ENCODE data around the gene ANKRD11. TPM values are rescaled to one million over a fixed set of nuclear protein-coding genes. Genes with fewer than 3 reads are reported as not detected.

ANKRD11 gene
- total RNA-seq, 1 experiment from 2014 or later: 28.5 TPM

DNA sequence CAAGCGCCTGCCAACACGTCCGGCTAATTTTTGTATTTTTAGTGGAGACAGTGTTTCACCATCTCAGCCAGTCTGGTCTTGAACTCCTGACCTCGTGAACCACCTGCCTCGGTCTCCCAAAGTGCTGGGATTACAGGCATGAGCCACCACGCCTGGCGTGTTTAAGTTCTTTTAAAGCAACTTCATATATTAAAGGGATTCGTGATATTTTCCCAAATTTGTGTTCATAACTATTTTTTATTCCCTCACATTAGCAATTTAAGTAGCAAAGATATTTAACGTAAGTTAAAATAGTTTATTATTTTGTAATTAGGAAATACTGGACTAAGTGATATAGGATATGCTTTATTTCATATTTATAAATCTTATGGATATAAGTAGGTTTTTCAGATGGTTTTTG lies 22.1 kb upstream of the ANKRD11 start:
- Histone ChIP-seq H3K4me1 (ENCODE audit: low read length) (peaks cover 16% of the 10 kb centered on the region), H3K36me3 (ENCODE audit: insufficient read depth, low read length) (peaks cover 25% of the 10 kb centered on the region), H2AFZ (ENCODE audit: low read length) (no peak overlapping the region)

GRCh38 chr16:89511374-89511773 lies 21.0 kb upstream of the ANKRD11 start:
- Histone ChIP-seq H3K4me2 (ENCODE audit: low read depth, low read length, poor library complexity, severe bottlenecking) (no peak overlapping the region), H2AFZ (ENCODE audit: low read length) (no peak overlapping the region), H3K36me3 (ENCODE audit: insufficient read depth, low read length) (peaks cover 25% of the 10 kb centered on the region), H3K9me3 (ENCODE audit: low read length) (no peaks in the 10 kb centered on the region), H3K9me2 (replicated peaks; ENCODE audit: insufficient read depth, low read length) (no peaks in the 10 kb centered on the region), H3K79me2 (ENCODE audit: low read length) (peaks cover 25% of the 10 kb centered on the region), H3K27ac (ENCODE audit: low read length) (no peak overlapping the region), H3K4me3 (ENCODE audit: low read length) (no peak overlapping the region), H3K9ac (ENCODE audit: low read length) (no peak overlapping the region), H3K27me3 (ENCODE audit: low read length) (no peaks in the 10 kb centered on the region), H3K4me1 (ENCODE audit: low read length) (peaks cover 24% of the 10 kb centered on the region), H4K20me1 (ENCODE audit: insufficient read depth, low read depth, low read length) (0 out of 2 replicates have a peak, but pooled peaks cover 3% of the 10 kb centered on the region)
- no peak for DNase-seq

More for the DNA sequence above, 22.1 kb upstream of the ANKRD11 start:
- Histone ChIP-seq H3K9ac (ENCODE audit: low read length) (no peak overlapping the region), H3K79me2 (ENCODE audit: low read length) (peaks cover 25% of the 10 kb centered on the region), H4K20me1 (ENCODE audit: insufficient read depth, low read depth, low read length) (0 out of 2 replicates have a peak, but pooled peaks cover 3% of the 10 kb centered on the region), H3K27me3 (ENCODE audit: low read length) (no peaks in the 10 kb centered on the region), H3K4me3 (ENCODE audit: low read length) (no peak overlapping the region), H3K4me2 (ENCODE audit: low read depth, low read length, poor library complexity, severe bottlenecking) (no peak overlapping the region), H3K9me3 (ENCODE audit: low read length) (no peaks in the 10 kb centered on the region), H3K27ac (ENCODE audit: low read length) (no peak overlapping the region), H3K9me2 (replicated peaks; ENCODE audit: insufficient read depth, low read length) (no peaks in the 10 kb centered on the region)
- no peak for DNase-seq

GRCh38 chr16:89510526-89510925 lies 20.2 kb upstream of the ANKRD11 start:
- H3K4me1 ChIP-seq (ENCODE audit: low read length): peaks cover 33% of the 10 kb centered on the region
- H2AFZ ChIP-seq (ENCODE audit: low read length): no peak overlapping the region
- no peaks in the 10 kb centered on the region for H3K27me3 ChIP-seq (ENCODE audit: low read length)
- no peak for DNase-seq
- H3K9me2 ChIP-seq (replicated peaks; ENCODE audit: insufficient read depth, low read length): no peaks in the 10 kb centered on the region
- no peaks in the 10 kb centered on the region for H3K9me3 ChIP-seq (ENCODE audit: low read length)
- H3K4me2 ChIP-seq (ENCODE audit: low read depth, low read length, poor library complexity, severe bottlenecking): no peak overlapping the region
- no peak overlapping the region for H3K27ac ChIP-seq (ENCODE audit: low read length)
- H3K9ac ChIP-seq (ENCODE audit: low read length): no peak overlapping the region
- H3K79me2 ChIP-seq (ENCODE audit: low read length): peaks cover 25% of the 10 kb centered on the region
- H3K36me3 ChIP-seq (ENCODE audit: insufficient read depth, low read length): peaks cover 25% of the 10 kb centered on the region
- H4K20me1 ChIP-seq (ENCODE audit: insufficient read depth, low read depth, low read length): 0 out of 2 replicates have a peak, but pooled peaks cover 3% of the 10 kb centered on the region
- no peak overlapping the region for H3K4me3 ChIP-seq (ENCODE audit: low read length)

DNA sequence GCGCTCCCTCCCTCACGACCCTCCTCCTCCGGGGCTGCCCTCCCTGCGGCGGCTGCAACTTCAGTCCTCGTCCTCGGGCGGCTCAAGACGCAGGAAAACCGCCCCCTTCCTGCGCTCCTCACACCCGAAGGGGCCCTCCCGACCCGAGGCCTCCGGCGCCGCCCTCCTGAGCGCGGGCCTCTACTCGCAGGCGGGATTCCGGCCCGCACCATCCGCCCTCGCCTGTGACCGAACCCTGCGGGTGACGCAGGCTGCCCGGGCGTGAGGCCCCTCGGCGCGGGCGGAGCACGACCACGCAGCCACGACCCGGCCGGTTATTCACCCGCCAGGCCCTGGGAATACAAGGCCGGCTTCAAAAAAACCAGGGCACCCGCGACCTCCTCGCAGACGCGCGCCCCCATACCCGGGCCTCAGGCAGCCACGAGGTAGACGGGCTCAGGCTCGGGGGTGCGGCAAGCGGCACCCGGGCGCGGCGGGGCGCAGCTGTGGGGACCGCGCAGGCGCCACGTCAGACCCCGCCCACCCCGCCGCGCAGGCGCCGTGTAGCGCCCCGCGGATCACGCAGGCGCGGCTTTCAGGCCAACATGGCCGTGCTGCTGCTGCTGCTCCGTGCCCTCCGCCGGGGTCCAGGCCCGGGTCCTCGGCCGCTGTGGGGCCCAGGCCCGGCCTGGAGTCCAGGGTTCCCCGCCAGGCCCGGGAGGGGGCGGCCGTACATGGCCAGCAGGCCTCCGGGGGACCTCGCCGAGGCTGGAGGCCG lies 17.7 kb upstream of the ANKRD11 start, which contains the start of gene SPG7:
Gene SPG7 (plus strand): TSS at position 570 of the 757 bp plus-strand sequence. CDS start 15 bp downstream, at position 585.
- peak within 1 kb of the TSS; percentile 95 for H2AFZ ChIP-seq (ENCODE audit: low read length)
- H3K9me2 ChIP-seq (replicated peaks; ENCODE audit: insufficient read depth, low read length): no peaks in the 10 kb centered on the region
- H3K9me3 ChIP-seq (ENCODE audit: low read length): no peaks in the 10 kb centered on the region
- H3K4me1 ChIP-seq (ENCODE audit: low read length): peaks cover 38% of the 10 kb centered on the region
- H3K36me3 ChIP-seq (ENCODE audit: insufficient read depth, low read length): peaks cover 18% of the 10 kb centered on the region
- peak within 1 kb of the TSS; percentile 95 for H3K4me3 ChIP-seq (ENCODE audit: low read length)
- peak within 1 kb of the TSS; percentile 83 for H3K9ac ChIP-seq (ENCODE audit: low read length)
- 0 out of 2 replicates have a peak within 1 kb of the TSS, but pooled peaks have one; percentile 8 for H3K27ac ChIP-seq (ENCODE audit: low read length)
- H3K79me2 ChIP-seq (ENCODE audit: low read length): peaks cover 22% of the 10 kb centered on the region
- H4K20me1 ChIP-seq (ENCODE audit: insufficient read depth, low read depth, low read length): 0 out of 2 replicates have a peak, but pooled peaks cover 3% of the 10 kb centered on the region
- peak; percentile 95 for DNase-seq
- peak within 1 kb of the TSS; percentile 87 for H3K4me2 ChIP-seq (ENCODE audit: low read depth, low read length, poor library complexity, severe bottlenecking)
- H3K27me3 ChIP-seq (ENCODE audit: low read length): no peaks in the 10 kb centered on the region

GRCh38 chr16:89507214-89507833 lies 17.0 kb upstream of the ANKRD11 start:
- Histone ChIP-seq H3K27me3 (ENCODE audit: low read length) (no peaks in the 10 kb centered on the region), H3K9me3 (ENCODE audit: low read length) (no peaks in the 10 kb centered on the region), H3K9ac (ENCODE audit: low read length) (peak overlapping the region; percentile 83), H4K20me1 (ENCODE audit: insufficient read depth, low read depth, low read length) (0 out of 2 replicates have a peak, but pooled peaks cover 3% of the 10 kb centered on the region), H2AFZ (ENCODE audit: low read length) (peak overlapping the region; percentile 95; the same call in 1 of the 2 replicates), H3K36me3 (ENCODE audit: insufficient read depth, low read length) (peaks cover 11% of the 10 kb centered on the region; the same call in 1 of the 2 replicates), H3K4me3 (ENCODE audit: low read length) (peak overlapping the region; percentile 95), H3K27ac (ENCODE audit: low read length) (no peak overlapping the region), H3K4me2 (ENCODE audit: low read depth, low read length, poor library complexity, severe bottlenecking) (peak overlapping the region; percentile 87), H3K9me2 (replicated peaks; ENCODE audit: insufficient read depth, low read length) (no peaks in the 10 kb centered on the region), H3K4me1 (ENCODE audit: low read length) (peaks cover 38% of the 10 kb centered on the region), H3K79me2 (ENCODE audit: low read length) (peaks cover 22% of the 10 kb centered on the region)
- no peak for DNase-seq

GRCh38 chr16:89506791-89507191 lies 16.4 kb upstream of the ANKRD11 start:
- H3K9me3 ChIP-seq (ENCODE audit: low read length): no peaks in the 10 kb centered on the region
- no peak overlapping the region for H3K27ac ChIP-seq (ENCODE audit: low read length)
- no peaks in the 10 kb centered on the region for H3K9me2 ChIP-seq (replicated peaks; ENCODE audit: insufficient read depth, low read length)
- H2AFZ ChIP-seq (ENCODE audit: low read length): no peak overlapping the region
- no peak overlapping the region for H3K9ac ChIP-seq (ENCODE audit: low read length)
- 0 out of 2 replicates have a peak, but pooled peaks cover 3% of the 10 kb centered on the region for H4K20me1 ChIP-seq (ENCODE audit: insufficient read depth, low read depth, low read length)
- 0 out of 2 replicates have a peak overlapping the region, but pooled peaks have one; percentile 95 for H3K4me3 ChIP-seq (ENCODE audit: low read length)
- no peak for DNase-seq
- H3K36me3 ChIP-seq (ENCODE audit: insufficient read depth, low read length): peaks cover 11% of the 10 kb centered on the region; the same call in 1 of the 2 replicates
- peak overlapping the region; percentile 87 for H3K4me2 ChIP-seq (ENCODE audit: low read depth, low read length, poor library complexity, severe bottlenecking)
- no peaks in the 10 kb centered on the region for H3K27me3 ChIP-seq (ENCODE audit: low read length)
- H3K4me1 ChIP-seq (ENCODE audit: low read length): peaks cover 38% of the 10 kb centered on the region
- H3K79me2 ChIP-seq (ENCODE audit: low read length): peaks cover 22% of the 10 kb centered on the region

DNA sequence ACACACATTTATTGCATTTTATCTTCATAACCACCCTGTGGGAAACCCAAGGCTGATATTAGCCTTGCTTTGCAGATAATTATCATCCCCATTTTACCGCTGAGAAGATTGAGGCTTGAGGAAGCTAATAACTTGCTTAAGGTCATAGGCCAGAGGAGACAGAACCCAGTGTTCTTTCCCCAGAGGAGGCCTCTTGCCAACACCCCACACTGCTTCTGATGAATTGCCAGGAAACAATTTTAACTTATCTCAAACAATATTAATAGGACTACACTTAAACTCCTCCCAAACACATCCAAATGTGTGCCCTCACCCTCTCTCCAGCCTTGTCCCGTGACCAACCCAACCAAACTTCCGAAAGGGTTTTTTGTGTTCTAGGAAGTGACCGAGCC lies 15.7 kb upstream of the ANKRD11 start:
- Histone ChIP-seq H3K9me3 (ENCODE audit: low read length) (no peaks in the 10 kb centered on the region), H3K36me3 (ENCODE audit: insufficient read depth, low read length) (peaks cover 8% of the 10 kb centered on the region; the same call in 1 of the 2 replicates), H3K9me2 (replicated peaks; ENCODE audit: insufficient read depth, low read length) (no peaks in the 10 kb centered on the region), H3K4me2 (ENCODE audit: low read depth, low read length, poor library complexity, severe bottlenecking) (peak overlapping the region; percentile 51), H3K27ac (ENCODE audit: low read length) (no peak overlapping the region), H3K4me1 (ENCODE audit: low read length) (peaks cover 38% of the 10 kb centered on the region), H3K4me3 (ENCODE audit: low read length) (peak overlapping the region; percentile 35), H4K20me1 (ENCODE audit: insufficient read depth, low read depth, low read length) (0 out of 2 replicates have a peak, but pooled peaks cover 3% of the 10 kb centered on the region), H3K27me3 (ENCODE audit: low read length) (no peaks in the 10 kb centered on the region), H3K9ac (ENCODE audit: low read length) (peak overlapping the region; percentile 41), H3K79me2 (ENCODE audit: low read length) (peaks cover 22% of the 10 kb centered on the region), H2AFZ (ENCODE audit: low read length) (no peak overlapping the region)
- DNase-seq: no peak
